ENCODE results near the gene ISCA2.
"Not testable (repeated sequence)": the region's sequence is repeated elsewhere in the genome, so short reads cannot be mapped to it uniquely, and the experiment has no call there.

The ISCA2 gene

GRCh38 chr14:74493343-74494261 lies at the start of gene ISCA2:
ISCA2 (plus strand) TSS chr14:74493765; CDS start chr14:74493775, 10 bp downstream.
- DNase-seq (ENCODE audit: low read depth in 2 of 2): peak; percentile 98 to 100

GRCh38 chr14:74444866-74445265 lies 48.7 kb upstream of the ISCA2 start:
- DNase-seq (ENCODE audit: low read depth in 2 of 2): no peak

DNA sequence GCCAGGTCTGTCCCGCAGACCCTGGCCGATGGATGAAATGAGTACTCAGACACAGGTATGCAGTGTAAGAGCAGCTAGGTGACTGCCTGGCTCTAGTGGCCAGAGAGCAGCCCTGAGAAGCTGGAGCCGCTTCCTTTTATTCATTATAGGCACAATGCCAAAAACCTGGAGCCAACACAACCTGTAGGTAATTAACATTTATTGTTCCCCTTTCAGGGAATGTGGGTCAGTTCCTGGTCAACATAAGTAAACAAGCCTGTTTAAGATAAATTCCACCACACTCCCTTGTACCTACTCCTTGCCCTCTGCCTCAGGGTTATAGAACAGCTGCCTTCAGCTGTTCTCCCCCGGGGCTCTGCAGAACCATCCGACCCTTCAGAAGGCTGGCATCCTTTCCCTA lies 39.2 kb upstream of the ISCA2 start:
- DNase-seq (ENCODE audit: low read depth in 2 of 2): not testable (repeated sequence)

DNA sequence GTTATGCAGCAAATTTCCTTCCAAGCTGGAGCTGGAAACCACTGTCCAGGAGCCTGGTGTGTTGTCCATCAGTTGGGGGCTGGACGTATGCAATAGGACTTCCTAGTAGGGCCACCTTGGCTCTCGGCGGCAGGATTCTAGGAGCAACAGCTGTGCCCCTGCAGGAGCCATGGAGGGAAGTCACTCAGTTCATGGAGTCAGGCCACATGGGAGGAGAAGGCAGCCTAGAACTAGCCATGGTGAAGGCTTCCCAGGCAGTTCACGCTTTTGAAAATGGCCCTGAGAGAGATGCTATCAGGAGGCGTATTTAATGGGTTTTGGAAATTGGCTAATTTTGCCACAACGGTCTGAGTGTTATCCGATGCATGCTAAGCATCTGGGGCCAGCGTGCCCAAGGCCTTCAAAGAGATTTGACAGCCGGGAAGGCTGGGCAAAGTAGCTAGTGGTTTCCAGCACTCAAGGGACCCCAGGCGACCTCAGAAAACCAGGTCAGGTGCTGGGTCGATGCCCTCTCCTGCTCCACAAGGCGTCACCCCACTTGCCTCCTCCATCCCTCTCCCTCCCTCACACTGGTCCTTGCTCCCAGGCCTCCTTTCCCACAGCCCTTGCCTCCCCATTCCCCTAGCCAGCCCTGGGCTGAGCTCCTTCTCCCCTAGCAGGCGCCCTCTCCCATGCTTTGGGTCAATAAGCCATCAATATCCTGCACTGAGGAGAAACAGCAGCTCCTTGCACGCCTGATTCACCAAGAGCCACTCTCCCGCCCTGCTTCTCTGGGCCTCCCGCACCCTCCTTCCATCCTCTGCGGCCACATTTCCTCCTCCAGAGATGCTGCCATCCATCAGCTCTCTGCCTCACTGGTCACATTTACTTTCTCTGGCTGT lies 36.6 kb upstream of the ISCA2 start:
- no peak for DNase-seq (ENCODE audit: low read depth in 2 of 2)

- DNase-seq (ENCODE audit: low read depth in 2 of 2): no peak
Observed at GRCh38 chr14:74457565-74457895, 36.0 kb upstream of the ISCA2 start.

DNA sequence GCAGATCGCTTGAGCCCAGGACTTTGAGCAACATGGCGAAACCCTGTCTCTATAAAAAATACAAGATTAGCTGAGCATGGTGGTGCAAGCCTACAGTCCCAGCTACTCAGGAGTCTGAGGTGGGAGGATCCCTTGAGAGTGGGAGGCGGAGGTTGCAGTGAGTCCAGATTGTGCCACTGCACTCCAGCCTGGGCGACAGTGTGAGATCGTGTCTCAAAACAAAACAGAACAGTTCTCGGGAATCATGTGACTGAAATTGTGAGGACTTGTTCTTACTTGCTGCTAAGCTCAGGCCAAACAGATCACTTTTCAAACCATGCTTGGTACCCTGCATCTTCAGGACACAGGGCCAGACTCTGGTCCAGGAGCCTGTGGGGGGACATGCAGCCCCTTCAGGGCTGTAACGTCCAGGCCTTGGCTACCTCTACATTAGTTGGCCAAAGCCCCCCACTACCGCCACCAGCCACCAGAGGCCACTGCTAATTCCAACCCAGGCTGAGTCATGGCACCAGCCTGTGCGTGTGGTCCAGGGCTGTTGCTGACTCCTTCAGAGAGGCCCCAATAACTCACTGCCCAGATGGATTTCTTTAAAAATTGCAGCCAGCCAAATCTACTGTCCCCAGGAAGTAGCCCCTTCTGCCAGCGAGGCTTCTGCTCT lies 34.1 kb upstream of the ISCA2 start:
- no peak for DNase-seq (ENCODE audit: low read depth in 2 of 2)

- DNase-seq (ENCODE audit: low read depth in 2 of 2): no peak
Observed at GRCh38 chr14:74459976-74460375, 33.6 kb upstream of the ISCA2 start.

DNA sequence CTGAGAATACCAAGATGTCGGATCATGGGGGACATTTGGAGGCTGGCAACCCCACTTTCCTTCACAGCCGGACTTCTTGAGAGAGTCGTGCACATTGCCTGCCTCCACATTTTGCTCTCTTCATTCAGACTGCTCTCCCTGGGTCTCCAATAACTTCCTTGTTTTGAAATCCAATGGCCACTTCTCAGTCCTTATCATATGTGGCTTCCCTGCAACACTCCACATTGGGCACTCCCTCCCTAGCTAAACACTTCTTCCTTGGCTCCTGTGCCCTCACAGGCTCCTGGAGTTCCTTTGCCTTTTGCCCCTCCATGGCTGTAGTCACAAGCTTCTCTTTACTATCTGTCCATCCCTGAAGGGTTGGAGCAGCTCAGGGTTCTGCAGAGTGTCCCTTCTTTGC lies 30.6 kb upstream of the ISCA2 start:
- no peak for DNase-seq (ENCODE audit: low read depth in 2 of 2)

- DNase-seq (ENCODE audit: low read depth in 2 of 2): no peak
Observed at GRCh38 chr14:74463697-74464096, 29.9 kb upstream of the ISCA2 start.

DNA sequence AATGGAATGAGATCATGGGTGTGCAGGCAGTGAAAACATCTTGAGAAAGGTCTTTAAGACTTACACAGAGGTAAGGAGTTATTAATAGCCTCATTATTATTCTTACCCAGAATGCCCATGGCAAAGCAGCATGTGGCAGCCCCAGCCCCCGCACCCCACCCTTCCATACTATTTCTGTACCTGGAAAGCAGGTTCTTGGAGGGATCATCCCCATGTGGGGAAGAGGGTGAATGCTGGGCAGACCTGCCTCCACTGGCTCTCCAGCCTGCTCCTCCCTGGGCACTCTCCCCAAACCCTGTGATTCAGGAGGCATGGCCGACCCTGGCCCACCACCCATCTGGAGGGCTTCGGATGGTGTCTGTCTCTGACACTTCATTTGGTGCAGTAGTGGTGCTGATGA lies 28.8 kb upstream of the ISCA2 start:
- DNase-seq (ENCODE audit: low read depth in 2 of 2): no peak

- DNase-seq (ENCODE audit: low read depth in 2 of 2): no peak
Observed at GRCh38 chr14:74465335-74465734, 28.2 kb upstream of the ISCA2 start.

DNA sequence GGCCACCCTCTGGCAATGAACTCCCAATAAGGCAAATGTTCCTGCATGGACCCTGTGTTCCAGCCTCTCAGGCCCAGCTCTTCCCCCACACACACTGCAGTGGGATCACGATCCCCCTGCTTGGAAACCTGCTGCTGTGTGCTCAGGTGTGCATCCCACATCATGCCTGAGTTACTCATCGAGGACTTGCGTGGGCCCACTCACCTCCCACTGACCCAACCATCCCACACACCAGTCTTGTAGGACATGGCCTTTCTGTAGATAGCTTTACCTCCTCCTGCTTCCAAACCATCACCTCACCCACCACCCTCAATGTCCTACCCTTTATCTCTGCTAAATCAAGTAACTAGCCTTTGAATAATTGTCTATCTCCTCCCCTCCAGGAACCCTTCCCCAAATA lies 25.1 kb upstream of the ISCA2 start:
- no peak for DNase-seq (ENCODE audit: low read depth in 2 of 2)

DNA sequence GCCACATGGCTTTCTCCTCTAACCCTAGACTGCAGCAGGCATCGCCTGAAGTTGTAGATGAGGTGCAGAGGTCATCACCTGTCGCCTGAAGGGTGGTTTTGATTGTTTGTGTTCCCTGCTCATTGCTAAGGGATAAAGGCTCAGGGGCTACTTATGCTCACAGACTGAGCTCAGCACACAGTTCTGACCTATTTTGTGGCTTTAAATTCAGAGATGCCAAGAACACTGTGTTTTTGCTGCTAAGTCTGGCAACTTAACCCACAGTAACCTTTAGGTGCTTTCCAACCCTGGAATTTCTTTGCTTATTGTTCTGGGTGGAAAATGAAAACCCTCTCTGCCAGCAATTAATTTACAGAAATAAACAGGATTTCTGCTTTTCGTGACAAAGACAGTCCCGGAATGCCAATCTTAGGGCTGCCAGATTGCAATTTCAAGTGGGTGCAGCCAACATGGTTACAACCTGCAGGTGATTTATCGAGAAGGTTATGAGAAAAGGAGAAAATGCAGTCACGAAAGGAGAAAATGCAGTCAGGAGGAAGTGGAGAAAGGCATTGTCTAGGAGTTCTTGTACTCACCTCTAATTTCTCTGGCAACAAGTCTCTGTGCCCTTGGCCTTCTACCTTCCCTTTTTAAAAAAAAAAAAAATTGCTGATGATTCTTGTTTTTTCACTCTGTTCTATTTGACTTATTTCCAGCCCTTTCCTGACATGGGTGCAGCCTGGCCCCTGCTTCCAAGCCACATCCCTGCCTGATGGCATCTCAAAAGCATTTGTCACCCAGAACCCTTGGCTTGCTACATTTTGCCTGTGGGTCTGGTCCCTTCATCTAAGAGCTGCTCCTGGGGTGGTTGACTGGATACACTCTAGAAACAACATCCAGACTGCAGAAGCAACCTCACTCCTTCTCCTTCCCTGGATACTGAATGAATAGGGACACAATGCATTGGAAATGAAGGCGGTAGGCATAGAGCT lies 23.7 kb upstream of the ISCA2 start:
- no peak for DNase-seq (ENCODE audit: low read depth in 2 of 2)

DNA sequence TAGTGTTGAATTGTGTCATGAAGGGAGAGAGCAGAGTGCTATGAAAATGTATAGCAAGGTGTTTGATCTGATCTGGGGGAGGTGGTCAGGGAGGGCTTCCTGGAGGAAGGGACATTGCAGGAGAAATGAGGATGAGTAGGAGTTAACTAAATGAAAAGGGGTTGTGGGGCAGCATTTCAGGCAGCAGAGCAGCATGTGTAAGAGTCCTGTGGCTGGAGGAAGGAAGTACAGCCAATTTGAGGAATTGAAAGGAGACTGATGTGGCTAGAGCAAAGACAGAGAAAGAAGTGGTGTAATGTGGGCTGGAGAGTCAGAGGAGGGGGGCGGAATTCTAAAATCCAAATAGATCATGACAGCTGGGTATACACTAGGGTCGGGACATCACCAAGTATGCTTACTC lies 21.0 kb upstream of the ISCA2 start:
- no peak for DNase-seq (ENCODE audit: low read depth in 2 of 2)

- DNase-seq (ENCODE audit: low read depth in 2 of 2): no peak
Observed at GRCh38 chr14:74474376-74474775, 19.2 kb upstream of the ISCA2 start.

- DNase-seq (ENCODE audit: low read depth in 2 of 2): no peak
Observed at GRCh38 chr14:74475678-74476077, 17.9 kb upstream of the ISCA2 start.

DNA sequence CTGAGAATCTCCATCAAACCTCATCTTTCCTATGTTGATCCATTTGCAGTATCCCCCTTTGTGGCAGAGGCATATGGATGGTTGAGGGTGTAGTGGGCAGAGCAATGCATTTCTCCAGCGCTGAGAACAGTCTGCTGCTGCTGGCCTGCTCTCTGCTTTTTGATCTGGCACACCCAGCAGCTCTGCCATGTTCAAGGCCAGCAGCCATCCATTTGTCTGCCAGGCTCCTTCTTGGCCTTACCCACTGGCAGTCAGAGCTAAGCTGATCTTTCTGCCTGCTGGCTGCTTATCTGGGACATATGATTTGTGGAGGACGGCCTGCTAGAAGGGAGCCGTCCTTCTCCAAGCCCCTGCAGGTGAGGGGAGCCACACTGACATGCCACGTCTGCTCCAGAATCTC lies 17.5 kb upstream of the ISCA2 start:
- no peak for DNase-seq (ENCODE audit: low read depth in 2 of 2)

DNA sequence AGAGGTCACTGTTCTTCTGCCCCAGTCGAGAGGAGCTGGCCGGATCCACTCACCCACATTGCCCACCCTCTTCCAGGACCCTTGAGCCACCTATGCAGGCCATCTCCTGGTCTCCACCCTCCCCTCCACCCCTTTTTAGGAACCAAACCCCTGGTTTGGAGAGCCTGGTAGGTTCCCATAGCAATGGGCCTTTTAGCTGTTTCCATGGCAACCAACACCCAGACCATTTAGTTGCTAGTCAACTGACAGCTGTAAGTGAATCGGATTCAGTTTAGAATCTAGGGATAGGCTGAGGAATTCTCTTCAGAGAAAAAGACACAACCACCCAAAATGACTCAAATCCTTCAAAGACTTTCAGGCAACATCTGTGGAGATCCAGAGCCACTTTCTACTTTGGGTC lies 17.0 kb upstream of the ISCA2 start:
- no peak for DNase-seq (ENCODE audit: low read depth in 2 of 2)

DNA sequence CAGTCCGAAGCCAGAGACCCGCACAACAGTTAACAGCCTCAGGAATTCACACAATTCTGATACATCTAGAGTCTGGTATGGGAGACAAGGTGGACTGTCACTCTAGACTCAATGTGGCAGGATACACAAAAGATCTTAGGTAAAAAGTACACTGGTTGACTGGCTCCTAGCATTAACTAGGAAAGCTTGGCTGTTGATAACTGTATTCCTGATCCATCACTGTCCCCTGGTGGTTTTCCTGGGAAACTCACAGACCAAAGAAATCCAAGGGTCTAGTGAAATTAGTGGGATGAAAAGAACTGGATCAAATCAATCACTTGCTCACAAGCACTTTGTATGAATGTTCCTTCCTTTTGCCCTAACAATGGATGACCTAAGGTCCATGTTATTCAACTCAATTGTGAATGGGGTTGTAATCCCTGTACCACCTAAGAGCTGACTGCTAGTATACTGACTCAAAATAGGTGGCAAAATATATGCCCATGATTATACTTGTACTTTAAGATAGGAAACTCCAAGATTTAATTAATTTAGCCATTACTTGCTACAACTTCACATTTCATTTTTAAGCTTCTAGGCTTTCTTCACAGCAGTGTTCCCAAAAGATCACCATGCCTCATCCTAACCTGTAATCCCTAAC lies 14.4 kb upstream of the ISCA2 start:
- no peak for DNase-seq (ENCODE audit: low read depth in 2 of 2)

GRCh38 chr14:74480046-74480445 lies 13.5 kb upstream of the ISCA2 start:
- DNase-seq (ENCODE audit: low read depth in 2 of 2): no peak

DNA sequence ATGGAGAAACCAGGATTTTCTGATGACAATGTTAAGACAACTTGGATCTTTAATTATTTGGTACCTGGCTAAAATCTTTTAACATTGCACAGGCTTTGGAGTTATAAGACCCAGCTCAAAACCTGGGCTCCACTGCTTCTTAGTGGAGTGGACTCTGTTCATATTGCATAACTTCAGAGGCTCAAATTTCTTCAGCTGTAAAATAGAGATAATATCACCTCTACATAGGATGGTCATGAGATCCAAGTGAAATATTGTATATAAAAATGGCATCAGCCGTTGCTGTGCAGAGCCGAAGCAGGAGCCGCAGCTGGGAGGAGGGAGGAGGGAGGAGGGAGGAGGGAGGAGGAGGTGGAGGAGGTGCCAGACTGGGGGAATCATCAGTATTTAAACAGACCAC lies 11.0 kb upstream of the ISCA2 start:
- no peak for DNase-seq (ENCODE audit: low read depth in 2 of 2)

Data from stimulated activated CD8-positive, alpha-beta memory T cell treated with anti-CD3 and anti-CD28 coated beads, Interleukin-7, amount 100 ng/mL, for 4 hours (primary cell).